MCF 10A (cell line): ENCODE data around the gene UNKL. TPM values are rescaled to one million over a fixed set of nuclear protein-coding genes. Genes with fewer than 3 reads are reported as not detected.

Experiments used
- BruUV-seq: library from RNA; stranded (reverse); fragments of 400-500 nt; replicated peaks from 2 replicates; lab custom pipeline; 2021; lab: Mats Ljungman, UMichigan
- CTCF ChIA-PET: fragments of 300-600 bp; sonication (Branson Sonifier 250); formaldehyde crosslinking; extraction: SDS; loops from one replicate; lab custom pipeline; 2021; ENCODE audit warnings: antibody characterized with exemption, inconsistent platforms; lab: Yijun Ruan, JAX
- POLR2A ChIA-PET: fragments of 300-600, 350-650 bp; sonication (Branson Sonifier 250); formaldehyde crosslinking; extraction: SDS; loops from one replicate; lab custom pipeline; 2020; ENCODE audit warnings: antibody characterized with exemption, inconsistent platforms; lab: Yijun Ruan, JAX
- DNase-seq: peaks from one replicate; pipeline ENCODE4 v3.0.0-alpha.2; 2018; ENCODE audit not compliant: unreplicated experiment
- H3K27ac Mint-ChIP-seq: one replicate; pipeline ENCODE4 v1.8.0; 2022; ENCODE audit warnings: mild to moderate bottlenecking, low read depth, mixed read lengths; ENCODE audit not compliant: unreplicated experiment
- H3K27me3 Mint-ChIP-seq: one replicate; pipeline ENCODE4 v1.8.0; 2022; ENCODE audit warnings: mixed read lengths; ENCODE audit not compliant: insufficient read depth, unreplicated experiment
- H3K36me3 Mint-ChIP-seq: one replicate; pipeline ENCODE4 v1.8.0; 2022; ENCODE audit warnings: mild to moderate bottlenecking, moderate library complexity, mixed read lengths; ENCODE audit not compliant: insufficient read depth, unreplicated experiment
- H3K4me1 Mint-ChIP-seq: one replicate; pipeline ENCODE4 v1.8.0; 2022; ENCODE audit warnings: mixed read lengths; ENCODE audit not compliant: insufficient read depth, unreplicated experiment
- H3K4me3 Mint-ChIP-seq: one replicate; pipeline ENCODE4 v1.8.0; 2022; ENCODE audit warnings: mild to moderate bottlenecking, moderate library complexity, mixed read lengths; ENCODE audit not compliant: unreplicated experiment
- H3K9me3 Mint-ChIP-seq: one replicate; pipeline ENCODE4 v1.8.0; 2022; ENCODE audit warnings: mixed read lengths; ENCODE audit not compliant: unreplicated experiment
- CTCF ChIP-seq: fragments of 200-600 bp; IDR thresholded peaks from one replicate; pipeline ENCODE4 v1.8.0; 2022; ENCODE audit warnings: antibody characterized with exemption, mild to moderate bottlenecking; ENCODE audit not compliant: unreplicated experiment
- intact Hi-C: fragments of 100-400 bp; cut with micrococcal nuclease; formaldehyde crosslinking; loops from 2 replicates; pipeline ENCODE4 v1.14.1; 2022
- total RNA-seq: library from RNA; stranded (reverse); gene quantifications from 2 replicates; pipeline ENCODE4 v1.2.3, GENCODE V29; 2022

UNKL gene
- total RNA-seq, 1 experiment from 2014 or later, result 12.3 TPM

- DNase-seq, result no peak
- CTCF ChIA-PET, result interaction anchor here (0.5 to 1.4 kb wide), 4 partner anchors 12 to 640 kb away, joined by 3 read pairs; no protein-coding TSS in a partner anchor
- intact Hi-C loops, result no loop called here
- H3K4me1 Mint-ChIP-seq, result peaks cover 13% of the 10 kb centered on the region
- H3K27ac Mint-ChIP-seq, result no peak overlapping the region
- H3K27me3 Mint-ChIP-seq, result no peaks in the 10 kb centered on the region
- peak overlapping the region; percentile 75 for H3K4me3 Mint-ChIP-seq
- no peaks in the 10 kb centered on the region for H3K9me3 Mint-ChIP-seq
- TF ChIP-seq CTCF, result no peak
- no TSS peak for BruUV-seq
- H3K36me3 Mint-ChIP-seq, result peaks cover 6% of the 10 kb centered on the region
- POLR2A ChIA-PET, result interaction anchor here (0.6 to 1.6 kb wide), 5 partner anchors 26 to 532 kb away, joined by 3 to 6 read pairs (median 4); no protein-coding TSS in a partner anchor
Measured at GRCh38 chr16:1343428-1344242, 70.9 kb downstream of the UNKL start.

GRCh38 chr16:1342526-1343427 is 71.7 kb downstream of the UNKL start:
- peak; percentile 98 for DNase-seq
- H3K4me1 Mint-ChIP-seq, result peaks cover 13% of the 10 kb centered on the region
- CTCF ChIA-PET, result interaction anchor here (0.6 to 1.4 kb wide), 3 partner anchors 12 to 423 kb away, joined by 3 read pairs; no protein-coding TSS in a partner anchor
- H3K9me3 Mint-ChIP-seq, result no peaks in the 10 kb centered on the region
- H3K36me3 Mint-ChIP-seq, result peaks cover 6% of the 10 kb centered on the region
- intact Hi-C loops, result no loop called here
- no peaks in the 10 kb centered on the region for H3K27me3 Mint-ChIP-seq
- no TSS peak for BruUV-seq
- no peak for TF ChIP-seq CTCF
- POLR2A ChIA-PET, result interaction anchor here (0.7 to 1.6 kb wide), 5 partner anchors 25 to 86 kb away, joined by 3 to 6 read pairs (median 4); partner anchors contain the start of gene UBE2I
- peak overlapping the region; percentile 75 for H3K4me3 Mint-ChIP-seq
- H3K27ac Mint-ChIP-seq, result no peak overlapping the region

- intact Hi-C loops, result no loop called here
- ChIA-PET POLR2A (interaction anchor here (1.2 kb wide), 2 partner anchors 31 to 32 kb away, joined by 3 to 6 read pairs; partner anchors contain the start of gene UBE2I), CTCF (interaction anchor here (0.5 to 1.4 kb wide), 3 partner anchors 11 to 42 kb away, joined by 3 read pairs; no protein-coding TSS in a partner anchor)
- Mint-ChIP-seq H3K27ac (no peak overlapping the region), H3K4me1 (peaks cover 13% of the 10 kb centered on the region), H3K9me3 (no peaks in the 10 kb centered on the region), H3K27me3 (no peaks in the 10 kb centered on the region), H3K4me3 (no peak overlapping the region), H3K36me3 (no peaks in the 10 kb centered on the region)
- no peak for DNase-seq
- BruUV-seq, result no TSS peak
- no peak for TF ChIP-seq CTCF
Measured at GRCh38 chr16:1341495-1342420, 72.7 kb downstream of the UNKL start.
